NCI-H1417 treated with DMSO at 0.1 percent for 48 hours (cell line): Measurements from ENCODE around the gene SETD1B.
"Not testable (repeated sequence)": the region's sequence is repeated elsewhere in the genome, so short reads cannot be mapped to it uniquely, and the experiment has no call there.

Experiments
- DNase-seq: peaks from one replicate; lab custom pipeline; 2025; lab: John Stamatoyannopoulos, UW

The SETD1B gene

GRCh38 chr12:121780429-121780828, 23.4 kb upstream of the SETD1B start:
- DNase-seq, result no peak

- no peak for DNase-seq
Observed at GRCh38 chr12:121781484-121781997, 22.3 kb upstream of the SETD1B start.

GRCh38 chr12:121781998-121782979, 21.5 kb upstream of the SETD1B start:
- DNase-seq, result no peak

- no peak for DNase-seq
Observed at GRCh38 chr12:121783766-121784165, 20.0 kb upstream of the SETD1B start.

GRCh38 chr12:121784460-121784859, 19.3 kb upstream of the SETD1B start:
- no peak for DNase-seq

- no peak for DNase-seq
Observed at GRCh38 chr12:121786440-121786825, 17.4 kb upstream of the SETD1B start.

- DNase-seq, result no peak
Observed at GRCh38 chr12:121787063-121788025, 16.5 kb upstream of the SETD1B start.

GRCh38 chr12:121788176-121788818, 15.5 kb upstream of the SETD1B start:
- no peak for DNase-seq

- no peak for DNase-seq
Observed at GRCh38 chr12:121789233-121789781, 14.5 kb upstream of the SETD1B start.

- DNase-seq, result no peak
Observed at GRCh38 chr12:121789800-121790728, 13.7 kb upstream of the SETD1B start.

GRCh38 chr12:121790785-121791184, 13.0 kb upstream of the SETD1B start:
- not testable (repeated sequence) for DNase-seq

- no peak for DNase-seq
Observed at GRCh38 chr12:121791671-121792551, 11.9 kb upstream of the SETD1B start.

GRCh38 chr12:121792607-121793439, 11.0 kb upstream of the SETD1B start:
- no peak for DNase-seq

GRCh38 chr12:121793440-121793837, 10.4 kb upstream of the SETD1B start, which contains the start of gene RHOF:
RHOF (minus strand) TSS chr12:121793688; CDS start chr12:121793633, 55 bp downstream.
- no peak for DNase-seq

GRCh38 chr12:121793838-121794533, 9.8 kb upstream of the SETD1B start:
- no peak for DNase-seq

- no peak for DNase-seq
Observed at GRCh38 chr12:121794534-121795033, 9.2 kb upstream of the SETD1B start.
